ENCODE results near the gene RASAL2. TPM values are rescaled to one million over a fixed set of nuclear protein-coding genes. Genes with fewer than 3 reads are reported as not detected.

RASAL2 gene
- total RNA-seq, 1 donor from 2014 or later, result 12.4 TPM

- FAIRE-seq (no peak), DNase-seq (ENCODE audit: low read depth) (no peak)
- TF ChIP-seq CTCF (IDR thresholded peaks at IDR 0.05; ENCODE audit: insufficient read depth, low read length, severe bottlenecking), result no peak
- H3K36me3 ChIP-seq (ENCODE audit: control insufficient read depth, insufficient read depth, low read length), result no peaks in the 10 kb centered on the region
- H3K4me3 ChIP-seq (ENCODE audit: low read depth, low read length), result no peak overlapping the region
- peaks cover 1% of the 10 kb centered on the region for H3K27me3 ChIP-seq (ENCODE audit: control insufficient read depth, insufficient read depth, low read length)
Measured at GRCh38 chr1:178493301-178493741, 399.4 kb downstream of the RASAL2 start.

- peaks cover 1% of the 10 kb centered on the region for H3K27me3 ChIP-seq (ENCODE audit: control insufficient read depth, insufficient read depth, low read length)
- no peak overlapping the region for H3K4me3 ChIP-seq (ENCODE audit: low read depth, low read length)
- no peaks in the 10 kb centered on the region for H3K36me3 ChIP-seq (ENCODE audit: control insufficient read depth, insufficient read depth, low read length)
- DNase-seq (ENCODE audit: low read depth), result no peak
- TF ChIP-seq CTCF (IDR thresholded peaks at IDR 0.05; ENCODE audit: insufficient read depth, low read length, severe bottlenecking), result no peak
- no peak for FAIRE-seq
Measured at GRCh38 chr1:178494569-178494971, 400.7 kb downstream of the RASAL2 start.

GRCh38 chr1:178495158-178495557 lies 401.3 kb downstream of the RASAL2 start:
- peaks cover 1% of the 10 kb centered on the region for H3K27me3 ChIP-seq (ENCODE audit: control insufficient read depth, insufficient read depth, low read length)
- no peak for FAIRE-seq

GRCh38 chr1:178495741-178496409 lies 402.0 kb downstream of the RASAL2 start:
- DNase-seq (ENCODE audit: low read depth) (no peak), FAIRE-seq (no peak)
- H3K4me3 ChIP-seq (ENCODE audit: low read depth, low read length), result no peak overlapping the region
- TF ChIP-seq CTCF (IDR thresholded peaks at IDR 0.05; ENCODE audit: insufficient read depth, low read length, severe bottlenecking), result no peak
- no peaks in the 10 kb centered on the region for H3K36me3 ChIP-seq (ENCODE audit: control insufficient read depth, insufficient read depth, low read length)
- H3K27me3 ChIP-seq (ENCODE audit: control insufficient read depth, insufficient read depth, low read length), result peaks cover 1% of the 10 kb centered on the region

More at GRCh38 chr1:178495158-178495557, 401.3 kb downstream of the RASAL2 start:
- H3K36me3 ChIP-seq (ENCODE audit: control insufficient read depth, insufficient read depth, low read length), result no peaks in the 10 kb centered on the region
- no peak overlapping the region for H3K4me3 ChIP-seq (ENCODE audit: low read depth, low read length)
- no peak for TF ChIP-seq CTCF (IDR thresholded peaks at IDR 0.05; ENCODE audit: insufficient read depth, low read length, severe bottlenecking)
- DNase-seq (ENCODE audit: low read depth), result no peak

- no peaks in the 10 kb centered on the region for H3K36me3 ChIP-seq (ENCODE audit: control insufficient read depth, insufficient read depth, low read length)
- peaks cover 1% of the 10 kb centered on the region for H3K27me3 ChIP-seq (ENCODE audit: control insufficient read depth, insufficient read depth, low read length)
- FAIRE-seq (no peak), DNase-seq (ENCODE audit: low read depth) (no peak)
- TF ChIP-seq CTCF (IDR thresholded peaks at IDR 0.05; ENCODE audit: insufficient read depth, low read length, severe bottlenecking), result no peak
- H3K4me3 ChIP-seq (ENCODE audit: low read depth, low read length), result no peak within 1 kb of the TSS
Measured at GRCh38 chr1:178496410-178497135, 402.7 kb downstream of the RASAL2 start, which contains the start of gene CLEC20A. Gene CLEC20A, minus strand, starts transcription at chr1:178496964. Its CDS starts 25 bp downstream, at chr1:178496939.
